Muscle layer of duodenum (tissue), 2 donors: ENCODE data around the gene ASMTL.

Source experiments
- H3K27ac ChIP-seq: one replicate; pipeline ENCODE4 v1.7.0; 2013; ENCODE audit warnings: mild to moderate bottlenecking, low read length
- H3K27me3 ChIP-seq: one replicate; pipeline ENCODE4 v1.7.0; 2013; ENCODE audit warnings: low read depth, mild to moderate bottlenecking, control low read depth, low read length
- H3K36me3 ChIP-seq, 2 donors: one replicate each; pipeline ENCODE4 v1.7.0; 2013; ENCODE audit warnings: low read length in 2 of 2, control low read depth in 1 of 2, mild to moderate bottlenecking in 1 of 2; ENCODE audit not compliant: insufficient read depth in 2 of 2, control insufficient read depth in 1 of 2
- H3K4me1 ChIP-seq, 2 donors: one replicate each; pipeline ENCODE4 v1.7.0; 2013; ENCODE audit warnings: low read length in 2 of 2, mild to moderate bottlenecking in 2 of 2, control low read depth in 1 of 2, moderate library complexity in 1 of 2; ENCODE audit not compliant: insufficient read depth in 2 of 2, control insufficient read depth in 1 of 2
- H3K4me3 ChIP-seq, 2 donors: one replicate each; pipeline ENCODE4 v1.7.0; 2013; ENCODE audit warnings: low read length in 2 of 2, low read depth in 1 of 2, mild to moderate bottlenecking in 1 of 2
- H3K9me3 ChIP-seq, 2 donors: one replicate each; pipeline ENCODE4 v1.7.0; 2013; ENCODE audit warnings: low read length in 2 of 2, control low read depth in 1 of 2, mild to moderate bottlenecking in 1 of 2; ENCODE audit not compliant: control insufficient read depth in 1 of 2
- donor health status: healthy.

Gene ASMTL

GRCh38 chrX:1389993-1390285, 62.8 kb downstream of the ASMTL start:
- Histone ChIP-seq H3K9me3 (no peaks in the 10 kb centered on the region), H3K4me3 (peak overlapping the region in 1 of 2 donors; percentile 100), H3K36me3 (peaks cover 37 to 59% of the 10 kb centered on the region in 2 donors), H3K27ac (no peak overlapping the region), H3K27me3 (no peaks in the 10 kb centered on the region), H3K4me1 (peaks cover 3 to 48% of the 10 kb centered on the region in 2 donors)

- no peaks in the 10 kb centered on the region for H3K9me3 ChIP-seq
- no peaks in the 10 kb centered on the region for H3K27me3 ChIP-seq
- H3K4me3 ChIP-seq = peak overlapping the region in 1 of 2 donors; percentile 100
- H3K36me3 ChIP-seq = peaks cover 37 to 63% of the 10 kb centered on the region in 2 donors
- H3K4me1 ChIP-seq = peaks cover 3 to 45% of the 10 kb centered on the region in 2 donors
- no peak overlapping the region for H3K27ac ChIP-seq
These were observed 63.3 kb downstream of the ASMTL start for GRCh38 chrX:1389181-1389992.

GRCh38 chrX:1388651-1389050, 64.1 kb downstream of the ASMTL start:
- H3K4me3 ChIP-seq = no peak overlapping the region
- H3K36me3 ChIP-seq = peaks cover 37 to 68% of the 10 kb centered on the region in 2 donors
- H3K27me3 ChIP-seq = no peaks in the 10 kb centered on the region
- no peak overlapping the region for H3K27ac ChIP-seq
- H3K4me1 ChIP-seq = peaks cover 3 to 42% of the 10 kb centered on the region in 2 donors
- H3K9me3 ChIP-seq = no peaks in the 10 kb centered on the region

GRCh38 chrX:1387141-1387776, 65.5 kb downstream of the ASMTL start:
- Histone ChIP-seq H3K4me1 (peaks cover 3 to 42% of the 10 kb centered on the region in 2 donors), H3K4me3 (no peak overlapping the region), H3K27ac (no peak overlapping the region), H3K36me3 (peaks cover 37 to 70% of the 10 kb centered on the region in 2 donors), H3K27me3 (no peaks in the 10 kb centered on the region), H3K9me3 (no peaks in the 10 kb centered on the region)

- peaks cover 3 to 42% of the 10 kb centered on the region in 2 donors for H3K4me1 ChIP-seq
- H3K9me3 ChIP-seq = no peaks in the 10 kb centered on the region
- no peak overlapping the region for H3K27ac ChIP-seq
- H3K27me3 ChIP-seq = no peaks in the 10 kb centered on the region
- H3K36me3 ChIP-seq = peaks cover 37 to 70% of the 10 kb centered on the region in 2 donors
- H3K4me3 ChIP-seq = no peak overlapping the region
These were observed 66.2 kb downstream of the ASMTL start for GRCh38 chrX:1386338-1387127.

- H3K36me3 ChIP-seq = peaks cover 37 to 70% of the 10 kb centered on the region in 2 donors
- H3K4me3 ChIP-seq = no peak overlapping the region
- H3K27ac ChIP-seq = no peak overlapping the region
- H3K4me1 ChIP-seq = peaks cover under 1 to 33% of the 10 kb centered on the region in 2 donors
- H3K27me3 ChIP-seq = no peaks in the 10 kb centered on the region
- H3K9me3 ChIP-seq = no peaks in the 10 kb centered on the region
These were observed 67.2 kb downstream of the ASMTL start for GRCh38 chrX:1385253-1386223.

GRCh38 chrX:1384658-1385252, 68.0 kb downstream of the ASMTL start:
- Histone ChIP-seq H3K9me3 (no peaks in the 10 kb centered on the region), H3K27me3 (no peaks in the 10 kb centered on the region), H3K36me3 (peaks cover 37 to 62% of the 10 kb centered on the region in 2 donors), H3K4me1 (peaks cover 0 to 26% of the 10 kb centered on the region in 2 donors), H3K4me3 (no peak overlapping the region), H3K27ac (no peak overlapping the region)

GRCh38 chrX:1380672-1381233, 72.0 kb downstream of the ASMTL start:
- H3K9me3 ChIP-seq = no peaks in the 10 kb centered on the region
- H3K27ac ChIP-seq = no peak overlapping the region
- H3K27me3 ChIP-seq = no peaks in the 10 kb centered on the region
- peaks cover 6 to 22% of the 10 kb centered on the region in 2 donors for H3K36me3 ChIP-seq
- H3K4me1 ChIP-seq = no peaks in the 10 kb centered on the region
- H3K4me3 ChIP-seq = no peak overlapping the region

GRCh38 chrX:1378306-1378759, 74.4 kb downstream of the ASMTL start:
- Histone ChIP-seq H3K27me3 (no peaks in the 10 kb centered on the region), H3K4me1 (no peaks in the 10 kb centered on the region), H3K9me3 (no peaks in the 10 kb centered on the region), H3K36me3 (peaks cover 0 to 3% of the 10 kb centered on the region in 2 donors), H3K4me3 (no peak overlapping the region), H3K27ac (no peak overlapping the region)

GRCh38 chrX:1368385-1368698, 84.4 kb downstream of the ASMTL start:
- no peaks in the 10 kb centered on the region for H3K36me3 ChIP-seq
- H3K27me3 ChIP-seq = no peaks in the 10 kb centered on the region
- no peak overlapping the region for H3K27ac ChIP-seq
- no peak overlapping the region for H3K4me3 ChIP-seq
- H3K9me3 ChIP-seq = no peaks in the 10 kb centered on the region
- no peaks in the 10 kb centered on the region for H3K4me1 ChIP-seq
